MM.1S (cell line): ENCODE measurements around the gene GCN1.

ENCODE experiments used
- CTCF ChIP-seq: fragments of 300-600 bp; sonication (generic); IDR thresholded peaks from 2 replicates; pipeline ENCODE4 v1.5.1; 2016; ENCODE audit warnings: antibody characterized with exemption, low read length, mixed read lengths
- EZH2 ChIP-seq: fragments of 300-600 bp; sonication (generic); optimal IDR thresholded peaks from 2 replicates; pipeline ENCODE3; 2017; ENCODE audit warnings: low read depth, mild to moderate bottlenecking, antibody characterized with exemption, low read length, mixed read lengths
- EZH2phosphoT487 ChIP-seq: fragments of 300-600 bp; sonication (generic); IDR thresholded peaks from 2 replicates; pipeline ENCODE4 v1.6.1; 2018; ENCODE audit warnings: antibody characterized with exemption, low read length

GRCh38 chr12:120207227-120207626 lies 12.7 kb upstream of the GCN1 start:
- no peak for TF ChIP-seq EZH2
- TF ChIP-seq CTCF, result no peak
- TF ChIP-seq EZH2phosphoT487, result no peak
